ENCODE results near the gene TP53AIP1. TPM values are rescaled to one million over a fixed set of nuclear protein-coding genes. Genes with fewer than 3 reads are reported as not detected.

The TP53AIP1 gene
- under 1 TPM in 1 of 2 donors, not detected in 1; under 0.01 TPM for total RNA-seq

GRCh38 chr11:128942817-128943427, at the start of gene TP53AIP1:
TP53AIP1 (minus strand) TSS chr11:128942871; CDS start chr11:128937818, 5,053 bp downstream.

GRCh38 chr11:128890543-128891368, 51.9 kb downstream of the TP53AIP1 start, which contains the start of gene KCNJ5:
KCNJ5 (plus strand) TSS chr11:128891356; CDS start chr11:128911274, 19,918 bp downstream.

Other genes starting within 250 kb of the TP53AIP1 start
- gene FLI1, start 248.8 kb downstream of the TP53AIP1 start, total RNA-seq = 10 to 100 TPM in 1 of 2 donors, 1 to 10 TPM in 1; 8.6 to 21.0 TPM
- under 1 TPM in 1 of 2 donors, not detected in 1; under 0.01 TPM for gene KCNJ1, start 75.6 kb downstream of the TP53AIP1 start, total RNA-seq
- not detected for gene KCNJ5, start 51.5 kb downstream of the TP53AIP1 start, total RNA-seq
- gene ARHGAP32, start 249.5 kb upstream of the TP53AIP1 start, total RNA-seq = 10 to 100 TPM; 16.3 to 21.0 TPM